SK-N-MC (cell line): Measurements from ENCODE around the gene FAM184A.

Source experiments
- EZH2 ChIP-seq: fragments of 200-600 bp; sonication (generic); IDR thresholded peaks from one replicate; pipeline ENCODE4 v1.6.1; 2017; ENCODE audit warnings: antibody characterized with exemption
- FOXP2 ChIP-seq: optimal IDR thresholded peaks from 2 replicates; pipeline ENCODE3; 2011; ENCODE audit warnings: mild to moderate bottlenecking, moderate library complexity; ENCODE audit not compliant: insufficient read depth; ENCODE audit errors: extremely low read length, control extremely low read depth
- POLR2AphosphoS5 ChIP-seq: IDR thresholded peaks from 2 replicates; pipeline ENCODE4 v1.6.1; 2012; ENCODE audit warnings: mild to moderate bottlenecking, low read depth, low read length, borderline replicate concordance

DNA sequence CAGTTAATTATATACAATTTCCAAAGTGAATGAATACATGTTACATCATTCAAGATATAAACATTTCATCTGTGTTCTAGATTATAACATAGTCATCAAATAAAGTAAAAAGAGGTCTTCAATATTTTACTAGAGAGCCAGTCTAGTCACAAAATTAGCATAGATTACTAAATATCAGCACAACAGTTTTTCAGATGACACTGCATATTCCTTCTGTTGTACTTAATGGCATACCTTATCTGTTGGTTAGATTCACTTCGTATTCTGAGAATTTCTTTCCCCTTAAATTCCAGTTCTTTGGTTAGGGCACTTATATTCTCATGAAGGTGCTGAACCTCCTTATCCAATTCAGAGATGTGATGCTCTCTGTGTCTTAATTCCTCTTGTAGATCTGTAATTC is 103.7 kb downstream of the FAM184A start:
- TF ChIP-seq POLR2AphosphoS5 (no peak), EZH2 (no peak), FOXP2 (no peak)
